ENCODE measurements around the gene EMX1.

Gene EMX1

DNA sequence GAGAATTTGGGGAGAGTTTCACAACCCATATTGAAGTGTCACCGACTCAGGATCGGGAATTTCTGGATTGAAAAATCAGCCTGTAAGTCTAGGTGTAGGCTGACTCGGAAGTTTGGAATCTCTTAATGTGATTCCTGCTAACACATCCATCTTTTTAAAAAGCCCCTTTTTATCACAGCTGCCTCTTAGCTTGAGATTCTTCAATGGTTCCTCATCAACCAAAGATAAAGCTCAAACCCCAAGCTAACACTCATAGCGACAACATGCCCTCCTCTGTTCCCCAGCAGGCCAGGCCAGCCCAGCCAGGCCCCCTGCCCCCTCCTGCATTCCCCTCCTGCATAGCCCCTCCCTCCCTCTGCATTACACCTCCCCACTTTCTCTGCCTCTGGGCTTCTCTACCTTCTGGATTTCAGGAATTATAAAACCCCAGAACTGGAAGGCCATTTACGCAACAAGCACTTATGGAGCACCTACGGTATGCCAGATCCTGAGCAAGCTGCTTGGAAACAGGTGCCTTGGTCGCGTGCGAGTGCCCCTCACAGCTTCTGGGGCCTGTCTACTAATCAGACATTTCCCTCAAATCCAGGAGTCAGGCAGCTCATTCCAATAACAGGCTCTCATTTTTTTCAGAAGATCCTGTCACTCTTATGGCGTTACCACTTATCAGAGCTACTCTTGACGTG lies 63.4 kb downstream of the EMX1 start:
- DNase-seq (ENCODE audit: low read depth): peak; percentile 21

DNA sequence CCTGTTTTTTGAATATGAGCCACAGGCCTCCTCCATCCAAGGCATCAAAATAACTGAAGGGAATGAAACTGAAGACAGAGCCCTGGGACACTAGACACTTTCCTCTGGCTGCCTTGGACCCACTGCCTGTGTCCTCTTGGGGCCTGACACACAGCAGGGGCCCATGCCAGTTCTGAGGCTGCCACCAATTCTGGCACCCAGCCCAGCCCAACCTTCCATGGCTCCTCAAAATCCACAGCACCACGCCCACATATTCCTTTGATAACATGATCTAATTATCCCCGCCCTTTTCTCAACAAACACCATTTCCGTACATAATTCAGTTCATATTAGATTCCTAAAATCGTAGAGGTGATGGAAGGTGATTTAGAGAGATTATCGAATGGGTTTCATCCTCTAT lies 64.2 kb downstream of the EMX1 start:
- no peak for DNase-seq (ENCODE audit: low read depth)

DNA sequence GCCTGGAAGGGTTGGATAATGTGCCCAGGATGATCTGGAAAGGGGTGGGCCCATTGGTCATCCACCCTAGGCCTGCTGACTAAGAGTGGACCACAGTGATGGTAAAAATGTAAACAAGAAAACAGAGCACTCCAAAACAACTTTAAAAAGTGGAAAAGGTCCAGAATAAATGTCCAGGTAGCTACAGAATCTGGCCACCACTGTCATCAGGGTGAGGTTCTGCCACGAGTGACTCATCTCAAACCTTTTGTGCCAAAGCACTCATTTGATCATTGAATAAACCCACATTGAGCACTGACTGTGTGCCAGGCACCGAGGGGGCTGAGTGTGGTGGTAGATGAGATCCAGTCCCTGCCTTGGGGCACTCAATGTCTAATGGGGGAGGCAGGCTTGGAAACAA lies 64.9 kb downstream of the EMX1 start:
- DNase-seq (ENCODE audit: low read depth): no peak

GRCh38 chr2:72982781-72983499 lies 65.6 kb downstream of the EMX1 start:
- no peak for DNase-seq (ENCODE audit: low read depth)

DNA sequence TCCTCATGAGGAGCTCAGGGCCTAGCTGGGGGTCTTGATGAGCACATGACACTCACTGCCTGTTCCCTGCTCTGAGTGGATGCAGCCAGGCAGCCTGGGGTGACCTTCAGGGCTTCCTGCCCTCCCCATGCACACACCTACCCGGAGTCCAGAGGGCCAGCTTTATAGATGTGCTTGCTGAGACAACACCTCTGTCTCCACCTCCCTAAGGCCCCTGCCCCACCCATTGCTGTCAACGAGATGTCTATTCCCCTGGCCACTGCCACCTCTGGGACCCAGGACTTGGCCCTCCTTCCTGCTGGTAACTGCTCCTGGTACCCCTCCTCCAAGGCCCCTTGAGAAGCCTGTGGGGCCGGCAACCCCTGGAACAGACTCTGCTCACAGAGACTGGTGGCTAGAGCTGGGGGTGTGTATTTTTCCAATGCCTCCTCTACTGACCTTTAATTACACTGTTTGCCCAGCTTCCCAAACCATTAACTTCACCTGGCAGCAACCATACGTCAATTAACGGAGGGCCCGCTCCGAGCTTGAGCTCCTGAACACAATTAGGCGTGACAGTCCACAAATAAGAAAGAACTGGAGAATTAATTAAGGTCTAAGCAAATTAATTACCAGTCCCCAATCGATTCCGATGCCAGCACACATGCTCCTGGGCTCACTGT lies 66.3 kb downstream of the EMX1 start:
- no peak for DNase-seq (ENCODE audit: low read depth)

DNA sequence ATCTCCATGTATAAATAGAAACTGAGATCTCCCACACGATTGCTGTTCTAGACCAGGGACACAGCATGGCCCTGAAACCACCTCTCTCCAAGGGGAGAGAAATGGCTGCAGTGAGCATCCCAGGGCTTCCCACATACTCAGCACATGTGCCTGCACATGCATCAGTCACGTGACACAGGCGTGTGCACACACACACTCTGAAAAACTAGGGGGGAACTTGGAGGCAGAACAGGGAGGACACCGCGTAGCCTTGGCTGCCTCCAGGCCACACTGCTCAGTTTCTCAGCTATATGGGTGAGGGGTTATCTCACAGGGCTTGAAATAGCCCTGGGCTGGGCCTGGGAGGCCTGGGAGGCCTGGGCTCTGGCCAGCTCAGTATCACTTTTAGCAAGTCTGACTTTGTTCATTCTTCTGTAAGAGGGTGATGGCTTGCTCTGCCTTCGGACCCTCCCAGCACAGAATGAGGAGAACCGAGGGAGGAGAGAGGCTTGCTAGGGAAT lies 66.9 kb downstream of the EMX1 start:
- no peak for DNase-seq (ENCODE audit: low read depth)
